T-cell (primary cell): Measurements from ENCODE around the gene LMO1. TPM values are rescaled to one million over a fixed set of nuclear protein-coding genes. Genes with fewer than 3 reads are reported as not detected.

ENCODE experiments used
- ATAC-seq, 4 experiments: fragments of 200-7000 bp in 3 of 4; fragments of 150-1000 bp in 1 of 4; cut with Tn5 transposase; replicated peaks in 1 of 4; 1 replicate in 3 of 4; 2 replicates in 1 of 4; pipeline ENCODE4 v1.10.0; 2021; ENCODE audit warnings: moderate library complexity in 3 of 4, mild to moderate bottlenecking in 2 of 4, moderate number of reproducible peaks in 1 of 4
- CTCF ChIA-PET, 2 donors: fragments of 300-600 bp; sonication (Branson Sonifier 250); formaldehyde crosslinking; loops; one replicate each; lab custom pipeline; 2022; ENCODE audit warnings: antibody characterized with exemption in 2 of 2; lab: Charles Lee
- POLR2A ChIA-PET, 2 donors: fragments of 300-600 bp; sonication (Branson Sonifier 250); formaldehyde crosslinking; loops; one replicate each; lab custom pipeline; 2022; ENCODE audit warnings: antibody characterized with exemption in 2 of 2; lab: Charles Lee
- DNase-seq, 35 experiments: peaks; one replicate each; pipeline versions ENCODE4 v3.0.0 to v3.0.0-alpha.2; 2013 to 2023
- H3K27ac ChIP-seq: one replicate; pipeline ENCODE4 v1.5.1; 2013; ENCODE audit warnings: low read length
- H3K27me3 ChIP-seq, 2 experiments: replicated peaks in 1 of 2; 1 replicate in 1 of 2; 2 replicates in 1 of 2; pipeline versions ENCODE4 v1.6.1 to v1.7.0; 2013; ENCODE audit warnings: low read length in 1 of 2, mixed read lengths in 1 of 2; ENCODE audit not compliant: control insufficient read depth in 2 of 2, insufficient read depth in 2 of 2; ENCODE audit errors: extremely low read depth in 1 of 2
- H3K36me3 ChIP-seq, 2 donors: 1 replicate in 1 of 2; 2 replicates in 1 of 2; pipeline versions ENCODE4 v1.6.1 to v1.7.0; 2013; ENCODE audit warnings: low read length in 1 of 2; ENCODE audit not compliant: control insufficient read depth in 2 of 2, insufficient read depth in 1 of 2; ENCODE audit errors: extremely low read depth in 1 of 2
- H3K4me1 ChIP-seq, 2 experiments: 1 replicate in 1 of 2; 2 replicates in 1 of 2; pipeline versions ENCODE4 v1.6.1 to v1.7.0; 2013; ENCODE audit warnings: low read length in 2 of 2, mixed read lengths in 1 of 2; ENCODE audit not compliant: insufficient read depth in 2 of 2, control insufficient read depth in 1 of 2; ENCODE audit errors: extremely low read depth in 1 of 2
- H3K4me3 ChIP-seq, 2 donors: 1 replicate in 1 of 2; 2 replicates in 1 of 2; pipeline versions ENCODE4 v1.5.1 to v1.7.0; 2013; ENCODE audit warnings: mild to moderate bottlenecking in 2 of 2, low read length in 1 of 2, moderate library complexity in 1 of 2; ENCODE audit not compliant: control insufficient read depth in 1 of 2; ENCODE audit errors: extremely low read depth in 1 of 2
- H3K9me3 ChIP-seq: 2 replicates; pipeline ENCODE4 v1.7.0; 2013
- H3K27ac Mint-ChIP-seq, 2 donors: one replicate each; pipeline ENCODE4 v1.8.0; 2020 to 2021; ENCODE audit warnings: mild to moderate bottlenecking in 2 of 2, mixed read lengths in 2 of 2
- H3K27me3 Mint-ChIP-seq, 2 donors: one replicate each; pipeline ENCODE4 v1.8.0; 2021 to 2022; ENCODE audit warnings: mixed read lengths in 2 of 2
- H3K36me3 Mint-ChIP-seq: one replicate; pipeline ENCODE4 v1.8.0; 2021; ENCODE audit warnings: mixed read lengths
- H3K4me1 Mint-ChIP-seq, 3 donors: one replicate each; pipeline ENCODE4 v1.8.0; 2020 to 2022; ENCODE audit warnings: mixed read lengths in 3 of 3, mild to moderate bottlenecking in 1 of 3
- H3K4me3 Mint-ChIP-seq, 3 donors: one replicate each; pipeline ENCODE4 v1.8.0; 2020 to 2022; ENCODE audit warnings: mild to moderate bottlenecking in 3 of 3, mixed read lengths in 3 of 3, moderate library complexity in 3 of 3
- H3K9me3 Mint-ChIP-seq, 3 donors: one replicate each; pipeline ENCODE4 v1.8.0; 2020 to 2022; ENCODE audit warnings: mixed read lengths in 3 of 3
- WGBS: methylation state at CpG from one replicate; pipeline ENCODE4 v1.1.5; 2013; ENCODE audit warnings: missing lambda C conversion rate; ENCODE audit not compliant: insufficient coverage; 5-methylcytosine and 5-hydroxymethylcytosine counted together
- total RNA-seq, 35 experiments: library from RNA in 6 of 35; stranded (reverse) in 6 of 35; fragments of 120-200 nt in 1 of 35; gene quantifications; one replicate each; pipeline versions ENCODE4 v1.2.1 to v1.2.4 and lab custom pipeline; 2013 to 2026

Gene LMO1
- total RNA-seq, 5 donors from 2014 or later (not counting 1 experiment from before 2014, with no cell fraction given), result not detected

GRCh38 chr11:8285228-8285627 is 21.6 kb upstream of the LMO1 start:
- H3K4me3 Mint-ChIP-seq, result no peak overlapping the region
- POLR2A ChIA-PET, result no interaction called here
- H3K9me3 Mint-ChIP-seq, result no peaks in the 10 kb centered on the region
- peaks cover 12% of the 10 kb centered on the region in 2 donors for H3K27me3 Mint-ChIP-seq
- H3K27me3 ChIP-seq, result peaks cover 0 to 33% of the 10 kb centered on the region in 2 experiments
- H3K36me3 ChIP-seq, result no peaks in the 10 kb centered on the region
- H3K27ac Mint-ChIP-seq, result no peak overlapping the region
- H3K4me3 ChIP-seq, result no peak overlapping the region
- no peaks in the 10 kb centered on the region for H3K4me1 Mint-ChIP-seq
- CTCF ChIA-PET, result no interaction called here
- H3K9me3 ChIP-seq, result no peaks in the 10 kb centered on the region
- no peak overlapping the region for H3K27ac ChIP-seq
- WGBS, result 100% methylated on average over 1 of the region's 3 CpGs
- DNase-seq, result no peak
- no peak for ATAC-seq
- no peaks in the 10 kb centered on the region for H3K36me3 Mint-ChIP-seq
- H3K4me1 ChIP-seq, result no peaks in the 10 kb centered on the region

DNA sequence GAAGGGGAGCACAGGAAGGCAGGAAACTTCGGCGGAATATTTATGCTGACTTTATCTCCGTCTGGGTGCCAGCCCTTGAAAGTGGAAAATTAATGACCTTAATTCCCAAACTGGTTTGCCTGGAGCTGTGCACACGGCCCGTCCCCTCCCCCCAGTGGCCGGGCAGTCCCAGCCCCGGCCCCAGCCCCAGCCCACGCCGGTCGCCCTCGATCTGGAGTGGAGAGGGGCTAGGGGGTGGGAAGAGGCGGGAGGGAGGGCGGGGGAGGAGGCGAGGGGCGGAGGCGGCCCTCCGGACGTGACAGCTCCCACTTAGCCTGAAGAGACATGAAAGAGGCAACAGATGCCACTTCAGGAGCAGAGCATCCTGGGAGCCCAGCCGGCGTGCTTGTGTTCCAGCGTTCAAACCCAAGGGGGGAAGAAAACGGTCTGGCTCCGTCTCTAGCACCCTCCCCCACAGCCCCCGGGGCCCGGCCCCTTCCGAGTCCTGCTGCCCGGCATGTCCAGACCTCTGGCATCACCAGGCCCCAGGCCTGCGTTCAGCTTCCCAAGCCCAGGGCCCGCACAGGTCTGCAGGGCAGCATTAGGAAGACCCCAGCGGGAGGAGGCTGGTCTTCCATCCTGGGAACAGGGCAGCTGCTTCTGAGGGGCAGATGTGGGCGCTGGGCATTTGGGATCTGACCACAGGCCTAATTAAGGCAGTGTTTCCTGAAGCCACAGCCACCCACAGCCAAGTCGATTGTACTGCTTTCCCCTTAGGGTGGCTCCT is 20.0 kb upstream of the LMO1 start:
- Mint-ChIP-seq H3K4me3 (no peak overlapping the region), H3K9me3 (no peaks in the 10 kb centered on the region), H3K4me1 (no peaks in the 10 kb centered on the region), H3K27ac (no peak overlapping the region), H3K27me3 (peaks cover 11 to 12% of the 10 kb centered on the region in 2 donors), H3K36me3 (no peaks in the 10 kb centered on the region)
- peaks cover 0 to 36% of the 10 kb centered on the region in 2 experiments for H3K27me3 ChIP-seq
- ChIA-PET CTCF (no interaction called here), POLR2A (no interaction called here)
- ATAC-seq, result no peak
- no peak overlapping the region for H3K27ac ChIP-seq
- DNase-seq, result no peak
- H3K36me3 ChIP-seq, result no peaks in the 10 kb centered on the region
- H3K4me1 ChIP-seq, result no peaks in the 10 kb centered on the region
- H3K4me3 ChIP-seq, result no peak overlapping the region
- H3K9me3 ChIP-seq, result no peaks in the 10 kb centered on the region
- WGBS, result 24% methylated on average over 16 of the region's 32 CpGs

GRCh38 chr11:8283100-8283464 is 19.4 kb upstream of the LMO1 start:
- H3K36me3 ChIP-seq, result no peaks in the 10 kb centered on the region
- H3K27ac Mint-ChIP-seq, result no peak overlapping the region
- peaks cover 0 to 36% of the 10 kb centered on the region in 2 experiments for H3K27me3 ChIP-seq
- H3K27me3 Mint-ChIP-seq, result peaks cover 9% of the 10 kb centered on the region in 2 donors
- no peaks in the 10 kb centered on the region for H3K4me1 Mint-ChIP-seq
- H3K9me3 Mint-ChIP-seq, result no peaks in the 10 kb centered on the region
- 43% methylated on average over 4 of the region's 8 CpGs for WGBS
- CTCF ChIA-PET, result no interaction called here
- no peak overlapping the region for H3K4me3 Mint-ChIP-seq
- no peaks in the 10 kb centered on the region for H3K36me3 Mint-ChIP-seq
- ATAC-seq (no peak), DNase-seq (no peak)
- no peaks in the 10 kb centered on the region for H3K9me3 ChIP-seq
- POLR2A ChIA-PET, result no interaction called here
- H3K27ac ChIP-seq, result no peak overlapping the region
- no peaks in the 10 kb centered on the region for H3K4me1 ChIP-seq
- H3K4me3 ChIP-seq, result no peak overlapping the region

DNA sequence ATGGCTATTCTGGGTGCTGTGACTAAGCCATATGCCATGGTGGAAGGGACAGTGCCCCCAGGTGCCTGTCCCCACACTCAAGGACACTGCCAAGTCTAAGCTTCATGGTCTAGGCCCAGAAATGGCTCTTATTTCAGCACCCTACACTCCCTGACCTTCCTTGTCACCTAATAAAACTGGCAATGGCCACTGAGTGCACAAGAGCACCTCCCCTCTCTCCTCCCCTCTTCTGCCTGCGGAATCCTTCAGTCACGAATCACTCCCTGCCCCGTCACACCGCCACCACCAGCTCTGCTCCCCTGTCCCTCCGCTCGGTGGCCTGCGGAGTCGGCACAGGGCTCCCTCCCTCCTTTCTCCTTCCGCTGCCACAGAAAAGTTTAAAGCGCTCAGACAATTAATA is 19.0 kb upstream of the LMO1 start:
- no peaks in the 10 kb centered on the region for H3K4me1 Mint-ChIP-seq
- CTCF ChIA-PET, result no interaction called here
- H3K36me3 Mint-ChIP-seq, result no peaks in the 10 kb centered on the region
- Histone ChIP-seq H3K9me3 (no peaks in the 10 kb centered on the region), H3K4me3 (no peak overlapping the region), H3K27ac (no peak overlapping the region), H3K36me3 (no peaks in the 10 kb centered on the region), H3K4me1 (no peaks in the 10 kb centered on the region), H3K27me3 (peaks cover 0 to 38% of the 10 kb centered on the region in 2 experiments)
- H3K9me3 Mint-ChIP-seq, result no peaks in the 10 kb centered on the region
- H3K27ac Mint-ChIP-seq, result no peak overlapping the region
- H3K27me3 Mint-ChIP-seq, result peaks cover 9% of the 10 kb centered on the region in 2 donors
- no peak overlapping the region for H3K4me3 Mint-ChIP-seq
- ATAC-seq, result no peak
- no peak for DNase-seq
- WGBS, result 93% methylated on average over 7 of the region's 10 CpGs
- POLR2A ChIA-PET, result no interaction called here

DNA sequence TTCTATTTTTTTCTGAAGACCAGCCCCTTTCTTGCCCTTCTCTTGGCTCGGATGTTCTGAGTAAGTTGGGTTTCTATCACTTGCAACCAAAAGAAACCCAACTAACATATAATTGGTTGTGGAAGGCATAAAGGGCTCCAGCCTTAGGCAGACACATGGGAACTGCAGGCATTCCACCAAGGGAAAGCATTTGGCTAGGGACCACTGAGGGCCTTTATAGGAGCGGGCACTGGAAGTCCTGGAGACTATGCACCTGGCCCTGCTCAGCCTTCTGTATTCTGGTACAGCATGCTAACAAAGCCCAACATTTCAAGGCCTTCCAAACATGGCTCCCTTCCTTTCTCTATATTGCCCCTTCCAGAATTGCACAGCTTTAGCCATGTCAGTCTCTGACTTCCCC is 17.6 kb upstream of the LMO1 start:
- CTCF ChIA-PET, result no interaction called here
- H3K9me3 Mint-ChIP-seq, result no peaks in the 10 kb centered on the region
- 93% methylated on average over 1 of the region's 2 CpGs for WGBS

GRCh38 chr11:8277691-8278090 is 14.0 kb upstream of the LMO1 start:
- DNase-seq, result no peak
- H3K4me1 ChIP-seq, result no peaks in the 10 kb centered on the region
- Mint-ChIP-seq H3K27me3 (peaks cover 4 to 12% of the 10 kb centered on the region in 2 donors), H3K27ac (no peak overlapping the region), H3K4me3 (no peak overlapping the region), H3K36me3 (no peaks in the 10 kb centered on the region), H3K4me1 (no peaks in the 10 kb centered on the region), H3K9me3 (peaks cover 0 to 4% (median 4%) of the 10 kb centered on the region in 3 donors)
- no peaks in the 10 kb centered on the region for H3K9me3 ChIP-seq
- peaks cover 2 to 16% of the 10 kb centered on the region in 2 experiments for H3K27me3 ChIP-seq
- no peak overlapping the region for H3K4me3 ChIP-seq
- CTCF ChIA-PET, result no interaction called here
- no peak overlapping the region for H3K27ac ChIP-seq
- no peaks in the 10 kb centered on the region for H3K36me3 ChIP-seq
- POLR2A ChIA-PET, result no interaction called here
- 73% methylated on average over 6 of the region's 7 CpGs for WGBS
- ATAC-seq, result no peak

More for the DNA sequence above, 17.6 kb upstream of the LMO1 start:
- Histone ChIP-seq H3K36me3 (no peaks in the 10 kb centered on the region), H3K4me1 (no peaks in the 10 kb centered on the region), H3K4me3 (no peak overlapping the region), H3K27me3 (peaks cover 0 to 42% of the 10 kb centered on the region in 2 experiments), H3K9me3 (no peaks in the 10 kb centered on the region), H3K27ac (no peak overlapping the region)
- Mint-ChIP-seq H3K36me3 (no peaks in the 10 kb centered on the region), H3K27me3 (peaks cover 10 to 13% of the 10 kb centered on the region in 2 donors), H3K4me1 (no peaks in the 10 kb centered on the region), H3K4me3 (no peak overlapping the region), H3K27ac (no peak overlapping the region)
- no peak for DNase-seq
- POLR2A ChIA-PET, result no interaction called here
- no peak for ATAC-seq
